Left ventricle myocardium superior (tissue), 1 donor: ENCODE data around the gene SRP68. TPM values are rescaled to one million over a fixed set of nuclear protein-coding genes. Genes with fewer than 3 reads are reported as not detected.
"Not testable (repeated sequence)": the region's sequence is repeated elsewhere in the genome, so short reads cannot be mapped to it uniquely, and the experiment has no call there.

Source experiments
- ATAC-seq: fragments of 200-7000 bp; cut with Tn5 transposase; one replicate; pipeline ENCODE4 v1.9.1; 2020; ENCODE audit warnings: mild to moderate bottlenecking, moderate library complexity
- DNase-seq: peaks from one replicate; pipeline ENCODE4 v3.0.0-alpha.2; 2020
- intact Hi-C: fragments of 100-400 bp; cut with micrococcal nuclease; formaldehyde crosslinking; loops from one replicate; pipeline ENCODE4 v1.11.0; 2022
- total RNA-seq: library from RNA; stranded (reverse); fragmentation: NEBNext Ultra II Directional; extraction: Animal tissue kit (Norgen Biotek cat#: 25700); gene quantifications from one replicate; pipeline ENCODE4 v1.2.1, GENCODE V29; 2021
- donor health status: DM: no; HTN: yes; CAD: no; lungs with severe emphysema.

The SRP68 gene
- total RNA-seq, 1 donor from 2014 or later = 66.1 TPM

DNA sequence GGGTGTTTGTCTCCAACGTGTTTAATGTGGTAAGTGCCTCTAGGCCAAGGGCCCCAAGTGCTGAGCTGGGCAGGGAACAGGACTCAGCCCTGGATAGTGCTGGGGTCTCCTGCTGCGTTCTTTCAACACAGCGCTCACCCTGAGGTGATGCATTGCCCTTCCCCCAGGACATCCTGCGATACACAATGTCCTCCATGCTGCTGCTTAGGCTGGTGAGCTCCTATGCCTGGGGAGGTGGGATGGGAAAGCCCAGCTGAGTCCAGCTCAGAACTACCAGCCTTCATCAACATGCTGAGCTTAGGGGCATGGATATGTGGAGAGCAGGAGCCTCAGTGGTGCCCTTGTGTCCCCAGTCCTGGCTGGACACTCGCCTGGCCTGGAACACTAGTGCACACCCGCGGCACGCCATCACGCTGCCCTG lies 7.2 kb upstream of the SRP68 start:
- intact Hi-C loops = no loop called here
- ATAC-seq = peak; percentile 3
- no peak for DNase-seq

GRCh38 chr17:76078860-76079534 lies 6.7 kb upstream of the SRP68 start, which contains the start of gene ZACN:
Gene ZACN, plus strand, starts transcription at chr17:76079182. Its CDS starts 83 bp downstream, at chr17:76079265.
- no peak for ATAC-seq
- no peak for DNase-seq
- intact Hi-C loops = no loop called here

GRCh38 chr17:76078370-76078769 lies 6.1 kb upstream of the SRP68 start:
- DNase-seq, intact Hi-C loops, ATAC-seq: not testable (repeated sequence)

- intact Hi-C loops = no loop called here
- no peak for ATAC-seq
- no peak for DNase-seq
Measured at GRCh38 chr17:76077584-76078110, 5.3 kb upstream of the SRP68 start.

- DNase-seq (no peak), ATAC-seq (no peak)
- intact Hi-C loops = no loop called here
Measured at GRCh38 chr17:76076765-76077583, 4.7 kb upstream of the SRP68 start.

DNA sequence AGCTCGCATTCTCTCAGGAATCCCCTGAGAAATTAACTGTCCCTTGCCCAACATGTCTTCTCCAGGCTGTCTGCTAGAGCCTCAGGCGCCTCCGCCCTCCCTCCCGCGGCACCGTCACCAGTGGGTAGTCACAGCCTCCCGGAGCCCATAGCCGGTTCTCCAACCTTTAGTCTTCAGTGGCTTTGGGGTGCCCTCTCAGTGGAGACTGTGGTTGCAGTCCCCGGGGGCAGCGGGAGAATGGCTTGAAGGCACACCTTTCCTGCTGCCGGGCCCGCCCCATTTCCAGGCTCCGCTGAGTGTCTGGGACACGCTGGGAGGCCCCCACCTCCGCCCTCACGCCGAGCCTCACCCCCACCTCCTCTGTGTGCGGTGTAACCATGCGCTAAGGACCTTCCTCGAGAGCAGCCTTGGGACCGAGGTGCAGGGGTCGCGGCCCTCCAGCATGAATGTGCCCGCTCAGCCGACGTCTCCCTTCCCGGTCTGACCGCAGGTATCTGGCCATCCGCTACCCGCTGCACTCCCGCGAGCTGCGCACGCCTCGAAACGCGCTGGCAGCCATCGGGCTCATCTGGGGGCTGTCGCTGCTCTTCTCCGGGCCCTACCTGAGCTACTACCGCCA lies 3.9 kb upstream of the SRP68 start:
- intact Hi-C loops = no loop called here
- ATAC-seq = no peak

DNA sequence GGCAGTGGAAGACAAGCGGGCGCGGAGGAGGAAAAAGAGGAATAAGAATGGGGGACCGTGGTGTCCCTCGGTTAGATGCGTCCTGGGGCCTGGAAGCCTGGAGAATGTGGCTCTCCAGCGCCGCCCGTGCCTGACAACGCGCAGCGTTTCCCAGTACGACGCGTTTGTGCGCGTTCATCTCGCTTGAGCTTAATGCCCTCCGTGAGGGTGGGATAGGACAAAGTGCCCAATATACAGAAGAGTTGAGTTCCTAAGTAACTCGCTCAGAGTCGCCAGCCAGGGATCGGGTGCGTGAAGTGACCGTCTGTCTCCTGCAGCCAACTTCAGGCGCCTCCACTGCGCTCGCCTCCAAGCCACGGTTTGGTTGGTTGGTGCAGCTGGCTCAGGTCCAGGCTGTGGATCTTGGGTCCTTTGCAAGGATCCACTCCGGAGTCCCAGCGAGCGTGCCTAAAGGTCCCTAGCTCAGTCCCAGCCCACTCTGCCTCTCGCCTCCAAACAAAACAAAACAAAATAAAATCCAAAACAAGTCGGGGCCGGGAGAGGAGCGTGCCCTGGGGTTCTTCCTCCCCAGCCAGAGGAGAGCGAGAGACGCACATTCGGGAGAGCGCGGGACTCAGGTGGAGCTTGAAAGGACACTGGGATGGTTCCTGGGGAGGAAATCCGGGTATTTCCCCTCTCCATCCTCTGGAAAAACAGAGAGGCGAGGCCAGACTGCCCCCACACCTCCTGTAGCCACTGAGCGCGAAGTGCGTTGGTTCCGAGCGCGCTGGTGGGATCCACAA lies 3.2 kb upstream of the SRP68 start:
- no peak for ATAC-seq
- DNase-seq = no peak
- intact Hi-C loops = no loop called here

More for the DNA sequence above, 3.9 kb upstream of the SRP68 start:
- no peak for DNase-seq

DNA sequence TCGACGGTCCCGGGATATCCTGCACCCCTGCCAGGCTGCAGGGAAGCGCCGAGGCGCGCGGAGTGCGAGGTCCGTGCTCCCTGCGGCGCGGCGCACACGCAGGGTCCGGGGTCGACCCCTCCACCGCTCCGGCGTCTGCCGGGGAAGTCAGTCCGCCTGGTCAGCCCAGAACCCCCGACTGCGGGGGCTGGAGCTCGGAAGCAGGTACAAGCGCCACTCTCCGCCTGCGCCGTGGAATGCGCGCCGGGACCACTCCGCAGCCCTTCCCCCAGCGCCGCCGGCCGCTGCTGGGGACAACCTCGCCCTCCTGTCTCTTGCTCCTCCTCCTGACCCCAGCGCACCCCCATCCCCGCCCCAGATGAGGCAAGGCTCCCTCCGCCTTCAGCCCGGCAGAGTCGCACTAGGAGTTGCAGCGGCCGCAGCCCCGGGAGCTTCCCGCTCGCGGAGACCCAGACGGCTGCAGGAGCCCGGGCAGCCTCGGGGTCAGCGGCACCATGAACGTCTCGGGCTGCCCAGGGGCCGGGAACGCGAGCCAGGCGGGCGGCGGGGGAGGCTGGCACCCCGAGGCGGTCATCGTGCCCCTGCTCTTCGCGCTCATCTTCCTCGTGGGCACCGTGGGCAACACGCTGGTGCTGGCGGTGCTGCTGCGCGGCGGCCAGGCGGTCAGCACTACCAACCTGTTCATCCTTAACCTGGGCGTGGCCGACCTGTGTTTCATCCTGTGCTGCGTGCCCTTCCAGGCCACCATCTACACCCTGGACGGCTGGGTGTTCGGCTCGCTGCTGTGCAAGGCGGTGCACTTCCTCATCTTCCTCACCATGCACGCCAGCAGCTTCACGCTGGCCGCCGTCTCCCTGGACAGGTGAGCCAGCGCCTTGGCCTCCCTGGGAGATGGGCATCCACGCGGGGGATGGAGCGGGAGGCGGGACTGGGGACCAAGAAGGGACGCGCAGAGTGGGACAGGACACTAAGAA lies 2.4 kb upstream of the SRP68 start, which contains the start of gene GALR2:
TSS of gene GALR2 (plus strand) at position 392 of the 974 bp plus-strand sequence. CDS start at position 495, 103 bp downstream.
- intact Hi-C loops = no loop called here
- ATAC-seq (no peak), DNase-seq (no peak)

DNA sequence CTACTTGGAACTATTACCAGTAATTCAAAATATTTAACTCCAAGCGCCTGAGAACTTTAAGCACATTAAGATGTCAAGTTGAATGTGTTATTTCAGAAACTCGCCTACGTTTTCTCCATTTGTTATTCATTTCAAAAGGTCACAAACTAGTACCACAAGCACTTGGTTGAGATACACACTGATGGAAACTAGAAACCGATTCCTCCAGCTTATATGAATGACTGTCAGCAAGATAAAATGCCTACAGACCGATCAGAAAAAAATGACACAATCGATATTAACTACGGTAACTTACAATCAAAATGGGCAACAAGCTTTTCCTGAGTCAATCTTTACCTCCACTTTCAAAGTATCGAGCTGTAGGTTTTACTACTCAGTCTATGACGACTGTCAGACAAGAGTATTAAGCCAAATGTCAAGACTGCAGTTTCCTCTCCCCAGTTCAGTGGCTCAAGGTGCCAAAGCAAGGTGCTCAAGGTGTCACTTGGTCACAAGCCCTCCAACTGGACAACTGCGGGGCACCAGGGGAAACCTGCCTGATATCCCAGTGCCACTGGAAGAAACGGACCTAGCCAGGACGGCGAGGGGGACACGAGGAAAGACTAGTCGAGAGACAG lies 678 bp downstream of the SRP68 start:
- intact Hi-C loops = no loop called here
- DNase-seq (no peak), ATAC-seq (no peak)

DNA sequence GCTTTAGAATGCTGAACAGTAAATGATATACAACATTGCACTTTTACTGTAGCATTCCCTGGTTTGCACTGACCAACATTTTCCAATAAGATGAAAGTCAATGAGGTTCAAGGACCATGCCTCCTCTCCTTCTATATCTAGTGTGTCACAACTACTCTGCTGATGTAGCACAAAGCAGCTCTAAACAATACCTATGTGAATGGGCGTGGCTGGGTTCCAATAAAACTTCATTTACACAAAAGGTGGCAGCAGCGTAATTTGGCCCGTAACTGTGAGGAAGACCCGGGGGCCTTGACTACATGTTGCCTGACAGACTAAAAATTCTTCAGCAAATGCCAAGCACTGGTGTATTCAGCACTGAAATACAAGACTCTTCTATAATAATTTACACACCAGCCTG lies 6.5 kb downstream of the SRP68 start:
- ATAC-seq = no peak
- intact Hi-C loops = no loop called here
- DNase-seq = no peak

GRCh38 chr17:76063875-76064546 lies 8.3 kb downstream of the SRP68 start:
- DNase-seq (no peak), ATAC-seq (no peak)
- intact Hi-C loops = no loop called here

- ATAC-seq, DNase-seq, intact Hi-C loops: not testable (repeated sequence)
Measured at GRCh38 chr17:76058264-76058663, 14.1 kb downstream of the SRP68 start.

DNA sequence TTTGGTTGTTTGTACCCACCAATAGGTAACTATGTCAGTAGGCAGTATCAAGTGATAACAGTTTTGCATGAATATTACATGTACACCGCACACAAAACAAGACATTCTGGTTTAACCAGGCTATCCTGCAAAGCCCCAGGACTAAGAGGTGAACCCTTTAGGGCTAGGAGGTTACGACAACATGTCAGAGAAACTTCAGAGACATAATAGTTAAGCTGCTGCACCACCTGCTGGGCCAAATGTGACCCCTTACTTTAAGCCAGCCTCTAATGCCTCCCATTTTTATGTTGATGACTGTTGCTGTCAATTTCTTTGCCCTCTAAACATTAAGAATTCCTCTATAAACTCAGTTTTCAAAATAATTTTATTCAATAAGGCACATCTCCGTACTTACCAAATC lies 15.4 kb downstream of the SRP68 start:
- no peak for DNase-seq
- intact Hi-C loops = no loop called here
- no peak for ATAC-seq

DNA sequence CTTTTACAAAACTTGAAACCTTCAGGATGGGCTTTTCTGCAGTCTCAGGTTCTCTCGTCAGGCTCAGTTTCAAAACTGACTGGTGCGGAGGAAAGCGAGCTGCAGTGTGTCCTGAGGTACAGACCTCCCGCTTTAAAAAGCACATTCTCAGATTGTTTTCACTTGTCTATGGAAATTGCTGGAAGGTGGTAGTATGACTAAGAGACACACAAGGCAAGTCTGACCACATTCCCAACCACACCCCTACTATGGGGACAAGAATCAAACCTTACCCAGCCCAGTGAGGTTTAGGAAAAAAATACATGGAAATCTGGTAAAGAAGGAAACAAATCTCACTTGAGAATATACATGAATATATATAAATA lies 18.2 kb downstream of the SRP68 start:
- ATAC-seq (no peak), DNase-seq (no peak)
- intact Hi-C loops = no loop called here

GRCh38 chr17:76053246-76054111 lies 18.8 kb downstream of the SRP68 start:
- no peak for ATAC-seq
- intact Hi-C loops = no loop called here
- no peak for DNase-seq

- intact Hi-C loops = no loop called here
- DNase-seq (no peak), ATAC-seq (no peak)
Measured at GRCh38 chr17:76051561-76051960, 20.8 kb downstream of the SRP68 start.
